KG1 (cell line): Measurements from ENCODE around the gene FPR2.
"Not testable (repeated sequence)": the region's sequence is repeated elsewhere in the genome, so short reads cannot be mapped to it uniquely, and the experiment has no call there.

Source experiments
- DNase-seq: peaks from one replicate; lab custom pipeline; 2025; lab: John Stamatoyannopoulos, UW

Gene FPR2

GRCh38 chr19:51805396-51805795 is 44.4 kb downstream of the FPR2 start:
- not testable (repeated sequence) for DNase-seq

DNA sequence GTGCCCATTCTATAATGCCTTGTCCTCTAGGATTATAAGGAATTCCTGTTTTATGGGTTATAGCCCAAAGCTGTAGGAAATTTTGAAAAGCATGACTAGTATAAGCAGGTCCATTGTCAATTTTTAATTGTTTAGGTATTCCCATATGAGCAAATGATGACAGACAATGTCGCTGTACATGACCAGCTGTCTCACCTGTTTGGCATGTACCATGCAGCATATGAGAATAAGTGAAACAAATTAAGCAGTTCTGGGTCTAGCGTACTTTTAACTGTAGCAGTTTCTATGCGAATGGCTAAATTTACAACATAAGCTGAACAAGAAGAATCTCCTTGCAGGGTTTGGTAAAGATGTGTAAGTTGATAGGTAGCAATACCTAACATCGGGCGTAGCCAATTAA is 45.6 kb downstream of the FPR2 start:
- DNase-seq = not testable (repeated sequence)

- no peak for DNase-seq
These were observed 46.2 kb downstream of the FPR2 start for GRCh38 chr19:51807111-51807701.

DNA sequence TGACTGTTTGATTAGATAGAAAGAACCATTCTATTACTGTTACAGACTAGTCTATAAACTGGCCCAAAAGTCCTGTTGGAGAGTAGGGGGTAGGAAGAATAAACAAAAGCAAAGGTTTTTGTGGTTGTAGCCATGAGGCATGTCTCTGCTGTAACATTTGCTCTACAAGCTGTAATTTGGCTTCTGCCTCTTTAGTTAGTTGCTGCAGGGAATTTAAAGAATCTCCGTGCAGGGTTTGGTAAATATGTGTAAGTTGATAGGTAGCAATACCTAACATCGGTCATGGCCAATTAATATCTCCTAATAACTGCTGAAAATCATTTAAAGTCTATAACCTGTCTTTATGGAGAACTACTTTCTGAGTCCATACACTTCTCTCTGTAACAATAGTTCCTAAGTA is 46.9 kb downstream of the FPR2 start:
- DNase-seq = no peak

DNA sequence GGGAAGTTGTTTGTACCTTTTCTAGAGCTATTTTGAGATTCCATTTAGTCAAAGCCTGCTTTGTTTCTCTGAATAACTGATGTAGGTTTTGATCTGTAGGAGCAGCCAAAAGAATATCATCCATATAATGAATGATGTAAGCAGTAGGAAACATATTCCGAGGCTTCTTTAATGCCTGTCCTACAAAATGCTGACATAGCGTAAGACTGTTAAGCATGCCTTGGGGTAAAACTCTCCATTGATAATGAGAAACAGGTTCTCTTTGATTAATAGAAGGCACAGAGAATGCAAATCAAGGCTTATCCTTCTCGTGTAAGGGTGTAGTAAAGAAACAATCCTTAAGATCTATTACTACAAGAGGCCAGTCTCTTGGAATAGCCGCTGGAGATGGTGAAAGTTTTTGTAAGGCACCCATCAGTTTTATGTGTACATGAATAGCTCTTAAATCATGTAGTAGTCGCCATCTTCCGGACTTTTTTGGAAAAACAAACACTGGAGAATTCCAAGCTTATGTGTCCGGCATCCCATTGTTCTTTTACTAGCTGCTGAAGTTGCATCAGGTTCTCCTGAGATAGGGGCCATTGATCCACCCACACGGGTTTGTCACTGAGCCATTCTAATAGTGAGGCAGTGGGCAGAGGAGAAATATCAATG is 47.5 kb downstream of the FPR2 start:
- no peak for DNase-seq

DNA sequence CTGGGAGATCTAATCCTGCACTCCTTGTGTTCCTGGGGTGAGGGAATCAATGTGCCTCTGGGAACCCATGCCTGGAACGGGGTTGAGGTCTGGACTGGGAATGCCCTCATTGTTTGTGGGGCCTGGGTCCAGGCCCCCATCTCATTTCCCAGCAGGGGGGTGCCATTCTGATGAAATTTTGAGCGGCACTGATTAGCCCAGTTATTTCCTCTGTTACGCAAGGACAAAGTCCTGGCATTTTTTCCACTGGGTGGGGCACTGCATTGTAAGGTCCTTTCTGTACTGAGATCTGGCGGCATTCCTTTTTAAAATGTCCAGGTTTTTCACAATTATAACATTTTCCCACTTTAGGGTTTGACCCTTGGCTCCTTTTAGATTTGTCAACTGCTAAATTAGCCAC is 48.8 kb downstream of the FPR2 start:
- no peak for DNase-seq

- DNase-seq = no peak
These were observed 49.2 kb downstream of the FPR2 start for GRCh38 chr19:51810223-51810622.

DNA sequence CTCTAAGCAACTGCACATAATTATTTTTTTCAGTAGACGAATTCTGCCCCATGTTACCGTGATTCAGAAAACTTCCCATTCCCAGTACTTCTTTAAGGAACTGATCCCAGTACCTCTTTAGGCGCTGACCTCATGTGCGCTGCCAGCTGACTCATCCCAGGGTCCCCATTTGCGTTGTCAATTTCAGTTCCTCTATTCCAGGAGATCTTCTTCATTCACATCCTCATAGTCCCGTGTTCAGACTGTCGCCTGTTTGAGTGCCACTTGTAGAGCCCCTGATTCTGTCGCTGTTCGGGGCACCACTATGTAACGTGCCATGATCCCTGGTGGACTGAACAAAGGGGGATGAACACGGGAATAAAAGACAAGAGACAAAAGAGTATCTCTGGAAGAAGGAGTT is 50.4 kb downstream of the FPR2 start:
- no peak for DNase-seq

DNA sequence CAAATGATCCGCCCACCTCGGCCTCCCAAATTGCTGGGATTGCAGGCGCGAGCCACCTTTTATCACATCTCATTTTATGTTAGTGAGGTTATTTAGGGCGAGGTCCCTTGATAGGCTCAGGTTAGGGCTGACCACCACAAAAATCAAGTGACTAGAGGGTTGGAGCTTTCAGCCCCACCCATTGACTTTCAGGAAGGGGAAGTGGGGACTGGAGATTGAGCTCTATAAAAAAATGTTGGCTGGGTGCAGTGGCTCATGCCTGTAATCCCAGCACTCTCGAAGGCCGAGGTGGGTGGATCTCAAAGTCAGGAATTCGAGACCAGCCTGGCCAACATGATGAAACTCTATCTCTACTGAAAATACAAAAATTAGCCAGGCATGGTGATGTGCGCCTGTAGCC is 54.1 kb downstream of the FPR2 start:
- no peak for DNase-seq

- no peak for DNase-seq
These were observed 55.7 kb downstream of the FPR2 start for GRCh38 chr19:51816711-51817110.

DNA sequence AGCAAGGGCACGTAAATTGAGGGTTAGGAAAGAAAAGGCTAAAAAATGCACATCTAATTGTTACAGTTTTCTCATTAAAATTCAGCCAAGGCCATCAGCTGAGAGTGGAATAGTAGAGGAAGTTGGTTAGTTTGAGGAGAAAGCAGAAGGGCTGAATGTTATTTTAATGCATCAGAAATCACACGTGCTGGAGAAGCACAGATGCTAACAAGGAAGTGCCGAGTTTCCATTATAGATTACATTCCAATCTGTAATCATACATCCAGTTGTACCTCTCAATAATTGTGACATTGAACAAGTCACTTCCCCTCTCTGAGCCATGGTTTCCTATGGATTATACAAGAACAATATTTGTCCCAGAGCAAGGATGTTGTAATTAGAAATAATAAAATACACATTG is 59.0 kb downstream of the FPR2 start:
- DNase-seq = no peak
